ENCODE results near the gene FIGNL1.

FIGNL1 gene

DNA sequence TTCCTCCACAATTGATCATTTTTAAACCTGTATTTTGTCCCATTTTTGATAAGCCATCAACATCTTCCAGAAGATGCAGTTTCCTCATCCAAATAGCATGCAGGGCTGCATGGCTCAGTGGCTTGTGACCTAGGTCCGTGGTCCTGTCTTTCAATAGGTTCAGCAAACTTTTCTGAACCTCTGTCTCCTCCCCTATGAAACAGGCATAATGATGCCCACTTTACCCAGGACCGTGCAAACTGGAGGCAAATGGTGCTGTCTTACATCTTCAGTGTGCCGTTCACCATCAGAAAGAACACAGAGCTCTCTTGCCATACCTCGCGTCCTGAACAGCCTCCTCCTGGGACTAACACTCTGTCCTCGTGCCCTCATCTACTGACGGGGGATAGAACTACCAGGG, 22.3 kb upstream of the FIGNL1 start:
- TF ChIP-seq, protein P1, sequence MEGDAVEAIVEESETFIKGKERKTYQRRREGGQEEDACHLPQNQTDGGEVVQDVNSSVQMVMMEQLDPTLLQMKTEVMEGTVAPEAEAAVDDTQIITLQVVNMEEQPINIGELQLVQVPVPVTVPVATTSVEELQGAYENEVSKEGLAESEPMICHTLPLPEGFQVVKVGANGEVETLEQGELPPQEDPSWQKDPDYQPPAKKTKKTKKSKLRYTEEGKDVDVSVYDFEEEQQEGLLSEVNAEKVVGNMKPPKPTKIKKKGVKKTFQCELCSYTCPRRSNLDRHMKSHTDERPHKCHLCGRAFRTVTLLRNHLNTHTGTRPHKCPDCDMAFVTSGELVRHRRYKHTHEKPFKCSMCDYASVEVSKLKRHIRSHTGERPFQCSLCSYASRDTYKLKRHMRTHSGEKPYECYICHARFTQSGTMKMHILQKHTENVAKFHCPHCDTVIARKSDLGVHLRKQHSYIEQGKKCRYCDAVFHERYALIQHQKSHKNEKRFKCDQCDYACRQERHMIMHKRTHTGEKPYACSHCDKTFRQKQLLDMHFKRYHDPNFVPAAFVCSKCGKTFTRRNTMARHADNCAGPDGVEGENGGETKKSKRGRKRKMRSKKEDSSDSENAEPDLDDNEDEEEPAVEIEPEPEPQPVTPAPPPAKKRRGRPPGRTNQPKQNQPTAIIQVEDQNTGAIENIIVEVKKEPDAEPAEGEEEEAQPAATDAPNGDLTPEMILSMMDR (IDR thresholded peaks at IDR 0.05; ENCODE audit: low read depth, low read length): no peak

GRCh38 chr7:50471970-50472369, 21.8 kb upstream of the FIGNL1 start:
- no peak overlapping the region for H3K4me3 ChIP-seq (ENCODE audit: low read depth, low read length)
- TF ChIP-seq, protein P1 (IDR thresholded peaks at IDR 0.05; ENCODE audit: low read depth, low read length): no peak

More for the DNA sequence above, 22.3 kb upstream of the FIGNL1 start:
- no peak overlapping the region for H3K4me3 ChIP-seq (ENCODE audit: low read depth, low read length)

- H3K4me3 ChIP-seq (ENCODE audit: low read depth, low read length): no peak overlapping the region
- TF ChIP-seq, protein P1 (IDR thresholded peaks at IDR 0.05; ENCODE audit: low read depth, low read length): no peak
These were observed 20.4 kb upstream of the FIGNL1 start for GRCh38 chr7:50470250-50471163.

- no peak overlapping the region for H3K4me3 ChIP-seq (ENCODE audit: low read depth, low read length)
- TF ChIP-seq, protein P1 (IDR thresholded peaks at IDR 0.05; ENCODE audit: low read depth, low read length): no peak
These were observed 19.0 kb upstream of the FIGNL1 start for GRCh38 chr7:50469181-50469580.

- no peak overlapping the region for H3K4me3 ChIP-seq (ENCODE audit: low read depth, low read length)
- TF ChIP-seq, protein P1 (IDR thresholded peaks at IDR 0.05; ENCODE audit: low read depth, low read length): peak; percentile 81
These were observed 17.9 kb upstream of the FIGNL1 start for GRCh38 chr7:50467817-50468610.

DNA sequence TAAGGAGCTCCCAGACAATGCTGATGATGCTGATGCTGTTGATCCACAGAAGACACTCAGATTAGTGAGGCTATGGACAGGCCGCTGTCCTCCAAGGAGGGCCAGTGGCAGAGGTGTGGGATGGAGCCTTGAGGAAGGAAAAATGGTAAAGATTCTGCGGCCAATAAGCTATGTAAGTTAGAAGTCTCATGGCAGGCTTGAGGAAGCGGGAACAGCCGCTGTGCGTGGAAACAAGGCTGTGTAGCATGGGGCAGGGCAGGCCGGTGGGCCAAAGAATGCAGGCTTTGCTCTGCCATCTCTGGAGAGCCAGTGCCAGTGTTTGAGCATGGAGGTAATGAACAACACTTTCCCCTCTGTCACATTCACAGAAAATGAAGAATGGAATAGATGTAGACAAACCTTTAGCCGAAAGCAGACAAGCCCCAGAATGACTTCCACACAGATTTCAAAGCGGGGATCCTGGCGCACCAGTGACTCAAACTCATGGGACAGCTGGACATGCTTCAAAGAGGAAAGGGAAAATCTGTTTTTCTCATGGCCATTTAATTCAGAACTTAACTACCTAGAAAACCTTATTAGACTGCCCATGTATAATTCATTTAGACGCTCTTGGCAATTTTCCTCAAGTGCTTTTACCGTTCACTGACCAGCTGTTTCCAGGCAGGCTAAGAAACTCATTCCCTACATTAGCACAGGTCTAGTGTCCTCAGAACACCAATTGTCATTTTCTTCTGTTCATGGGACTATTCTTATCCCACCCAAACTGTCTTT, 16.9 kb upstream of the FIGNL1 start:
- TF ChIP-seq, protein P1 (IDR thresholded peaks at IDR 0.05; ENCODE audit: low read depth, low read length): no peak
- H3K4me3 ChIP-seq (ENCODE audit: low read depth, low read length): no peak overlapping the region

All from WI38 (cell line).